Retinal pigment epithelial cell (primary cell): ENCODE data around the gene KRTAP26-1.

ENCODE experiments used
- DNase-seq: peaks from one replicate; pipeline ENCODE4 v3.0.0-alpha.2; 2010; ENCODE audit warnings: low read depth
- H3K4me3 ChIP-seq: 2 replicates; pipeline ENCODE4 v1.5.1; 2011; ENCODE audit warnings: mild to moderate bottlenecking, low read length, control low read depth, moderate library complexity
- TF ChIP-seq, protein P1 (sequence below): conservative IDR thresholded peaks from 2 replicates; pipeline ENCODE4 v1.5.1; 2011; ENCODE audit warnings: low read depth, low read length, control low read depth, inconsistent platforms

KRTAP26-1 gene

DNA sequence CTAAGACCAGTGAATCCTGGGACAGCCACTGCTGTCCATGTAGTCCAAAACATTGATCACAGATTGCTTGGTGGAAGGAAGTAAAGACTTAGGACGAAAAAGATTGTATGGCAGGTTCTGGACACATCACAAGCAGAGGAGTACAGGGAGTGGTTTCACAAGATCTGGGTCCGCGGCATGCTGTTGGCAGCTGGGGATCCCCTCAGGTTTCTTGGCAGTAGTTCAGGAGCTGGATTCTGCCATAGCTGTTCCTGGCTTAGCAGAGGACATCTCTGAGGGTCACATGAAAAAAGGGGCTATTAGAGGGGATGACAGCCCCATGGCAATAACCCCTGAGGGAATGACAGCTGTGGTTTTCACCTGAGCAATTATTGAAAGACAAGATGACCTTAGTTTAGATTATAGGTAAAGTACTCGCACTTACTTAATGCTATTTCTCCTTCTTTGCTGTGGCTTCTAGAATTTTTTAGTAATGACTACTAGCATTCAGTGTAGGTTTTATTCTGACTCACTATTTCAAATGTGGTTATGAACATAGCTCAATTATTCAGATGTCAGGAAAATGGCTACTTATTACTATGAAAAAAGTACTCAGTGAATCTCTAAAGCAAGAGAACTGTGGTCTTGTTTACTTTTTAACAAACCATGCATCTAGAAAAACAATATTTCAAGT lies 9.2 kb upstream of the KRTAP26-1 start:
- no peak overlapping the region for H3K4me3 ChIP-seq
- TF ChIP-seq, protein P1, sequence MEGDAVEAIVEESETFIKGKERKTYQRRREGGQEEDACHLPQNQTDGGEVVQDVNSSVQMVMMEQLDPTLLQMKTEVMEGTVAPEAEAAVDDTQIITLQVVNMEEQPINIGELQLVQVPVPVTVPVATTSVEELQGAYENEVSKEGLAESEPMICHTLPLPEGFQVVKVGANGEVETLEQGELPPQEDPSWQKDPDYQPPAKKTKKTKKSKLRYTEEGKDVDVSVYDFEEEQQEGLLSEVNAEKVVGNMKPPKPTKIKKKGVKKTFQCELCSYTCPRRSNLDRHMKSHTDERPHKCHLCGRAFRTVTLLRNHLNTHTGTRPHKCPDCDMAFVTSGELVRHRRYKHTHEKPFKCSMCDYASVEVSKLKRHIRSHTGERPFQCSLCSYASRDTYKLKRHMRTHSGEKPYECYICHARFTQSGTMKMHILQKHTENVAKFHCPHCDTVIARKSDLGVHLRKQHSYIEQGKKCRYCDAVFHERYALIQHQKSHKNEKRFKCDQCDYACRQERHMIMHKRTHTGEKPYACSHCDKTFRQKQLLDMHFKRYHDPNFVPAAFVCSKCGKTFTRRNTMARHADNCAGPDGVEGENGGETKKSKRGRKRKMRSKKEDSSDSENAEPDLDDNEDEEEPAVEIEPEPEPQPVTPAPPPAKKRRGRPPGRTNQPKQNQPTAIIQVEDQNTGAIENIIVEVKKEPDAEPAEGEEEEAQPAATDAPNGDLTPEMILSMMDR: no peak
- DNase-seq: no peak

DNA sequence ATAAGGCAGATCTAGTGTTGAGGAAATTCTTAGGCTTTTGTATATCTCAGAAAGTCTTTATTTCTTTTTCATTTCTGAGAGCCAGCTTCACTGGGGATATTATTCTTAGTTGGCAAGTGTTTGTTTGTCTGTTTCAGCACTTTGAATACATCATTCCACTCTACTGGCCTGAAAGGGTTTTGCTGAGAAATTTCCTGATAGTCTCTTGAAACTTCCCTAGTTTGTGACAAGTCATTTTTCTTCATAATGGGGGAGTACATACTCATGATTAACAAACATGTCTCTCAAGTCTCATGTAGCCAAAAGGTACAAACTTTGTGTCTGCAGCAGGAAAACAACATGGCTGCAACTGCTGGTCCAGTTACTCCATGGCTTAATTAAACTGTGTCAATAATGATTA lies 6.3 kb upstream of the KRTAP26-1 start:
- no peak for DNase-seq
- no peak overlapping the region for H3K4me3 ChIP-seq

DNA sequence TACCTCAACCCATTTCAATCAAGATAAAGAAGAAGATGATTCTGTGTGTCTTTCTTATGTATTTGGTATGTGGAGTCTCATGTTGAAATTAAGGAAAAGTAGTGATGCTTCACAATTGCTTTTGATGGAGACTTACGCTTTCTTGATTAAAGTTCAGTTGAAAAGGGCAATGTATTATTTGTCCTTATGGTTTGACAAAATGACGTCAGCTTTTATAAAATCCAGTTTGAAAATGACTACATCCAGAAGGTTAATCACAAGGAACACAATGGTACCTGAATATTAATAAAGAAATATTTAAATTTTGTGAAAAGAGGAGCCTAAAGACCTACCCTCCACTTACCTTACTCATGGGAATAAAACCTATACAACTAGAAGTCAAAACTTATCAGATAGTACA lies 4.4 kb downstream of the KRTAP26-1 start:
- TF ChIP-seq, protein P1: no peak
- DNase-seq: no peak

More for the DNA sequence above, 6.3 kb upstream of the KRTAP26-1 start:
- TF ChIP-seq, protein P1: no peak

DNA sequence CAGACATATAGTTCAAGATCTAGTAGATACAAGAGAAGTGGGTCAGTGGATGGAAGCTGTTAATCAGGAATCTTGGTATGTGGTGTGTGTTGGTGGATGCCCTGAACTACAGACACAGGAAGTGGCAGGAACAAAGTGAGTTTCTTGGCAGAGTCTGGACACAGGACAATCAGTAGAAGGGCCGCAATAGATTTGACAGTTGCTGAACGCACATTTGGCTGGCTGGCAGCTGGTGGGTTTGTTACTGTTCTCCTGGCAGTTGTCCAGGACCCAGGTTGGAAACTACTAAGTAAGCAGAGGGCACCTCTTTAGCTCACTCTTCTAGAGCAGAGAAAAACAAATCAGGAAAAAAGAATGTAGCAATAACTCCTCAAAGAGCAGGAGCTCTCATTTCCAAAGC lies 13.2 kb downstream of the KRTAP26-1 start:
- H3K4me3 ChIP-seq: no peak overlapping the region
- TF ChIP-seq, protein P1: no peak
- no peak for DNase-seq

More for the DNA sequence above, 4.4 kb downstream of the KRTAP26-1 start:
- no peak overlapping the region for H3K4me3 ChIP-seq

DNA sequence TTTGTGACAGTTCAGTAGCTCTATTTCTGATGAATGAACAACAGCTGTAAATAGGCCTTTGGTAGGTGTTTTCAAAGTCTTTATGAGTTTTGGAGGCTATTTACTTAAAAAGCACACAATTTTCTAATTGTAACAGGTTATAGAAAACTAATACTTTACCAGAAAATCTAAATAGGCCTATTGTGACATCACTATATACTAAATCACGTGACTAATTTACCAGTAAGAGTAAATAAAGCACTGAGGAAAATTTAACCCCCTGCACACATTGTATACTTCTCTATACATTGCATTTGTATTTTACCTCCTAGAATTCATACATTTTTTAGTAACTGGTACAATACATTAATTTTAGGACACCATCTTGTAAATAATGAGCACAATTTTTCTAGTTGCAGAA lies 15.0 kb downstream of the KRTAP26-1 start:
- no peak overlapping the region for H3K4me3 ChIP-seq
- TF ChIP-seq, protein P1: no peak
- DNase-seq: no peak

DNA sequence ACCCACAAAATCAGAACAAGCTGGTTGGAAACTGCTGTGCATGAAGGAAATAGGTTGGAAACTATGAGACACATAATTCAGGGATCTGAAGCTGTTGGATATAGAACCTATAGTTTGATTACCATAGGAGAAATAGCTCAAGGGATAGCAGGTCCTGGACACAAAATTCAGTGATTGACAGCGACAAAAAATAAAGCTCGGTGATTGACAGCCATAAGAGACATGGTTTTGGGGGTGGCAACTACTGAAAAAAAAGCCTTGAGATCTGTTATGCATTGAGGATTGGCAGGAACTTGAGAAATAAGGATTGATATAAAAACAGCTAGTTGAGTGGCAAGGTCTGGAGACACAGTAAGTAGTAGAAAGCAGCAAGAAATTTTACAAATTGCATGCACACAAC lies 30.9 kb downstream of the KRTAP26-1 start, which contains the start of gene KRTAP25-1:
TSS of gene KRTAP25-1 (minus strand) at position 300 of the 400 bp plus-strand sequence. CDS start at position 276, 24 bp downstream.
- DNase-seq: no peak
- H3K4me3 ChIP-seq: no peak within 1 kb of the TSS
- TF ChIP-seq, protein P1: no peak

DNA sequence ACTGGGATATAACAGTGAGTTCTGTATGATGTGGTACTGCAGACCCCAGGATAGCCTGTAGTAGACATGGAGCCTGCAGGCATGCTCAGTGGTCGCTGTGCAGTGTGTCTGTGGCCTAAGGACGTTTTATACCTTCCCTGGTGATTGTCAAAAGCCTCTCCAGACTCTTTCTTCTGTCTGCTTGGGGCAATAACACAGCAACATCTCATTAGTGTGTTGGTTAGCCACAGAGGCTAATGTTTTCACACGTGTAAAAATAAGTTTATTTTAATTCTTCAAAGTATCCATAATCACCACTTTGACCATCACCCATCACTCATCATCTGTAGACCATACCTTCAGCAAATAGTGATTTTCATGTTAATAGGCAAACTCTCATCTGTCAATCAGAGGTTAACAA lies 37.3 kb downstream of the KRTAP26-1 start, which contains the start of gene KRTAP24-1:
TSS of gene KRTAP24-1 (minus strand) at position 101 of the 400 bp plus-strand sequence. CDS start at position 83, 18 bp downstream.
- TF ChIP-seq, protein P1: no peak
- no peak for DNase-seq
- H3K4me3 ChIP-seq: no peak within 1 kb of the TSS
